Large intestine (tissue), 3 donors: ENCODE data around the gene RAI1. TPM values are rescaled to one million over a fixed set of nuclear protein-coding genes. Genes with fewer than 3 reads are reported as not detected.

Source experiments
- DNase-seq, 2 donors: peaks; one replicate each; pipeline versions ENCODE4 v3.0.0 to v3.0.0-alpha.2; 2013
- H3K27ac ChIP-seq: one replicate; pipeline ENCODE4 v1.5.1; 2013; ENCODE audit warnings: low read length
- H3K27me3 ChIP-seq: 2 replicates; pipeline ENCODE4 v1.6.1; 2013; ENCODE audit warnings: low read length; ENCODE audit not compliant: control insufficient read depth, insufficient read depth
- H3K36me3 ChIP-seq: 2 replicates; pipeline ENCODE4 v1.6.1; 2013; ENCODE audit warnings: low read length; ENCODE audit not compliant: control insufficient read depth, insufficient read depth
- H3K4me1 ChIP-seq: one replicate; pipeline ENCODE4 v1.6.1; 2013; ENCODE audit warnings: low read length; ENCODE audit not compliant: control insufficient read depth, insufficient read depth
- H3K4me3 ChIP-seq: one replicate; pipeline ENCODE4 v1.5.1; 2013; ENCODE audit warnings: low read length
- H3K9me3 ChIP-seq: one replicate; pipeline ENCODE4 v1.6.1; 2013; ENCODE audit warnings: mild to moderate bottlenecking, low read depth, low read length, moderate library complexity; ENCODE audit not compliant: control insufficient read depth
- WGBS: methylation state at CpG from one replicate; pipeline ENCODE4 v1.1.5; 2013; ENCODE audit warnings: low lambda C conversion rate; ENCODE audit not compliant: insufficient coverage; 5-methylcytosine and 5-hydroxymethylcytosine counted together
- polyA plus RNA-seq: library from polyadenylated mRNA; unstranded; fragments of 120-200 nt; gene quantifications from one replicate; pipeline ENCODE4 v1.2.1, GENCODE V29; 2013

RAI1 gene
- polyA plus RNA-seq, 1 donor = 26.2 TPM

GRCh38 chr17:17849147-17849820, 168.0 kb downstream of the RAI1 start:
- H3K9me3 ChIP-seq = no peaks in the 10 kb centered on the region
- no CpG with 5 or more reads among the region's 5 CpGs for WGBS
- peaks cover 64% of the 10 kb centered on the region for H3K4me1 ChIP-seq
- peaks cover 20% of the 10 kb centered on the region for H3K36me3 ChIP-seq
- DNase-seq = peak in 1 of 2 donors; percentile 61
- no peak overlapping the region for H3K4me3 ChIP-seq
- H3K27ac ChIP-seq = no peak overlapping the region
- no peaks in the 10 kb centered on the region for H3K27me3 ChIP-seq

GRCh38 chr17:17849845-17850373, 168.7 kb downstream of the RAI1 start:
- no peaks in the 10 kb centered on the region for H3K27me3 ChIP-seq
- H3K4me1 ChIP-seq = peaks cover 70% of the 10 kb centered on the region
- H3K4me3 ChIP-seq = no peak overlapping the region
- H3K36me3 ChIP-seq = peaks cover 20% of the 10 kb centered on the region
- H3K27ac ChIP-seq = no peak overlapping the region
- no peaks in the 10 kb centered on the region for H3K9me3 ChIP-seq
- no CpG with 5 or more reads among the region's 2 CpGs for WGBS
- DNase-seq = peak in 1 of 2 donors; percentile 74

- WGBS = no CpG with 5 or more reads among the region's 21 CpGs
- H3K9me3 ChIP-seq = no peaks in the 10 kb centered on the region
- H3K27me3 ChIP-seq = no peaks in the 10 kb centered on the region
- DNase-seq = peak in 1 of 2 donors; percentile 39
- no peak overlapping the region for H3K4me3 ChIP-seq
- no peak overlapping the region for H3K27ac ChIP-seq
- peaks cover 16% of the 10 kb centered on the region for H3K36me3 ChIP-seq
- H3K4me1 ChIP-seq = peaks cover 85% of the 10 kb centered on the region
Measured at GRCh38 chr17:17851103-17852002, 170.1 kb downstream of the RAI1 start.

GRCh38 chr17:17852930-17853329, 171.7 kb downstream of the RAI1 start:
- peaks cover 79% of the 10 kb centered on the region for H3K4me1 ChIP-seq
- no CpG with 5 or more reads among the region's 3 CpGs for WGBS
- H3K4me3 ChIP-seq = no peak overlapping the region
- H3K27me3 ChIP-seq = no peaks in the 10 kb centered on the region
- H3K36me3 ChIP-seq = peaks cover 8% of the 10 kb centered on the region
- H3K9me3 ChIP-seq = no peaks in the 10 kb centered on the region
- peak in 1 of 2 donors; percentile 31 for DNase-seq
- H3K27ac ChIP-seq = peak overlapping the region; percentile 77

- Histone ChIP-seq H3K4me1 (peaks cover 73% of the 10 kb centered on the region), H3K27ac (peak overlapping the region; percentile 77), H3K9me3 (no peaks in the 10 kb centered on the region), H3K27me3 (no peaks in the 10 kb centered on the region), H3K4me3 (no peak overlapping the region), H3K36me3 (peaks cover 4% of the 10 kb centered on the region)
- WGBS = no CpG with 5 or more reads among the region's 8 CpGs
- peak in 1 of 2 donors; percentile 90 for DNase-seq
Measured at GRCh38 chr17:17853811-17854447, 172.7 kb downstream of the RAI1 start.

GRCh38 chr17:17855976-17856375, 174.7 kb downstream of the RAI1 start:
- Histone ChIP-seq H3K4me1 (peaks cover 54% of the 10 kb centered on the region), H3K9me3 (no peaks in the 10 kb centered on the region), H3K27ac (peak overlapping the region; percentile 77), H3K36me3 (no peaks in the 10 kb centered on the region), H3K4me3 (no peak overlapping the region), H3K27me3 (no peaks in the 10 kb centered on the region)
- WGBS = no CpG with 5 or more reads among the region's 3 CpGs
- DNase-seq = no peak

- H3K9me3 ChIP-seq = no peaks in the 10 kb centered on the region
- peak in 1 of 2 donors; percentile 29 for DNase-seq
- H3K4me1 ChIP-seq = peaks cover 51% of the 10 kb centered on the region
- H3K36me3 ChIP-seq = peaks cover 2% of the 10 kb centered on the region
- no CpG with 5 or more reads among the region's 2 CpGs for WGBS
- no peaks in the 10 kb centered on the region for H3K27me3 ChIP-seq
- H3K27ac ChIP-seq = peak overlapping the region; percentile 77
- H3K4me3 ChIP-seq = no peak overlapping the region
Measured at GRCh38 chr17:17856386-17856785, 175.1 kb downstream of the RAI1 start.

GRCh38 chr17:17857496-17857895, 176.2 kb downstream of the RAI1 start:
- WGBS = 100% methylated on average over 1 of the region's 4 CpGs
- DNase-seq = no peak
- no peaks in the 10 kb centered on the region for H3K9me3 ChIP-seq
- H3K36me3 ChIP-seq = peaks cover 10% of the 10 kb centered on the region
- H3K4me1 ChIP-seq = peaks cover 41% of the 10 kb centered on the region
- no peak overlapping the region for H3K27ac ChIP-seq
- H3K4me3 ChIP-seq = no peak overlapping the region
- H3K27me3 ChIP-seq = no peaks in the 10 kb centered on the region

GRCh38 chr17:17859909-17860765, 178.9 kb downstream of the RAI1 start:
- H3K4me3 ChIP-seq = no peak overlapping the region
- no peaks in the 10 kb centered on the region for H3K27me3 ChIP-seq
- peaks cover 14% of the 10 kb centered on the region for H3K36me3 ChIP-seq
- peaks cover 16% of the 10 kb centered on the region for H3K4me1 ChIP-seq
- no CpG with 5 or more reads among the region's 9 CpGs for WGBS
- H3K9me3 ChIP-seq = no peaks in the 10 kb centered on the region
- no peak overlapping the region for H3K27ac ChIP-seq
- DNase-seq = peak in 1 of 2 donors; percentile 61
